Measurements from ENCODE around the gene TCP10L.
"Not testable (repeated sequence)": the region's sequence is repeated elsewhere in the genome, so short reads cannot be mapped to it uniquely, and the experiment has no call there.

TCP10L gene

DNA sequence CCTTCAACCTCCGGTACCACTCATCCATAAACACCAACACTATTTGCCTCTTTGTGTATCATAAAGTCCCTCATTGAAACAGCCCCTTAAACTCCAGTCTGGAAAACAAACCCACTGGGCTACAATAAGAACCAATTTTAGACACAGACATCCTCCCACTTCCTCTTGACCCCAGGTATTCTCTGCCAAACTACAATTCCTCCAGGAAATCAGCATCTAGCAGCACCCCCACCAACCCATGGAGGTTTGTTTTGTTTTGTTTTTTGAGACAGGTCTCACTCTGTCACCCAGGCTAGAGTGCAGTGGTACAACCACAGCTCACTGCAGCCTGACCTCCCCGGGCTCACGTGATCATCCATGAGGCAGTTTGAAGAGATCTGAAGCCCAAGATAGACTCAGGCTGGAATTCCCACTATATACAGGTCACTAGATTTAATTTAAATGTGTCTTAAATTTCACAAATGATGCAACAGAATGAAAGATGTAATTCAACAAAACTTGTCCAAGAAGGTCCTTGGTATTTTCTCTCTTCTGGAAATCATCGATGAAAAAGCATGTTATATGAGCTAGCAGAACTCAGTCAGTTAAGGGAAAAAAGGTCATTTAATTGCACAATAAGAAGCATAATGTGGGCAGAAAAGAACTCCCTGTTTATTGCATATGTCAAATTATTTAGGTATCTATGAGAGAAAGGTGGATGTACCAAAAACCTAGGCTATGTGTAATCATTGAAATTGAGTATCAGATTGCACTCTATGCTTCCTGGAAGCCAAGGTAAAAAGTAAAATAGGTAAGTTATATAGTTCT lies 30.3 kb downstream of the TCP10L start:
- no peak for DNase-seq (ENCODE audit: low read depth)

DNA sequence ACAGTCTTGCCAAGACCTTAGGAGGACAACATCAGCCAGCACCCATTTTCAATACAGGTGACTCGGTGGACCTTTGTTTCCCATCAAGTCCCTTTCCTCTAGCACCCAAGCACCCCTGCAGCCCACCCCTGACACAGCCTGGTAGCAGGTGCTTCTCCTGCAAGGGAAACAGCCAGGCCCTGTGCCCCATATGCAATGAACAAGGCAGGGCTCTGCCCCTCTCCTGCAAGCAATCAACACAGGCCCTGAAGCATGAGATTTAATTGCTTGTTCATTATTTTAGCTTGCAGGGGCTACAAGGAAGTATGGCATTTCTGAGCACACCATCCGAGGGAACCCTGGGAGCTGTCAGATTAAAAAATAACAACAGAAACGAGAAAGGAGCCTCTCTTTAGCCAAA lies 35.4 kb downstream of the TCP10L start:
- no peak for DNase-seq (ENCODE audit: low read depth)

DNA sequence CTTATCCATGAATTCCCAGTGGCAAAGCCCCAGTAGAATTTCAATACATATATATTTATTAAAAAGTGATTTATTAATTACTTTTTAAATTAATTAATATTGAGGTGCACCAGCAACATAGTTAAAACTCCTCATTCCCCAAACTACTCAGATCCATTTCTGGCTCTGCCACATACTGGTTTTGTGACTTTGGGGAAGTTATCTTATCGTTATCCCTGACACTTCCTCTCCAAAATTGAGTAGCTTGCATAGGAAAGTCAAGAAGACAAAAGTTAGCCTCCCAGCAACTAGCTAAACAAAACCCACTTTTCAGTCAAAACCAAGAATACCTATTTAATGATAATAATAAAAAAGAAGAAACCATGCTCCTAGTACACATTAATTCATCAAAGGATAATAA lies 35.9 kb downstream of the TCP10L start:
- no peak for DNase-seq (ENCODE audit: low read depth)

DNA sequence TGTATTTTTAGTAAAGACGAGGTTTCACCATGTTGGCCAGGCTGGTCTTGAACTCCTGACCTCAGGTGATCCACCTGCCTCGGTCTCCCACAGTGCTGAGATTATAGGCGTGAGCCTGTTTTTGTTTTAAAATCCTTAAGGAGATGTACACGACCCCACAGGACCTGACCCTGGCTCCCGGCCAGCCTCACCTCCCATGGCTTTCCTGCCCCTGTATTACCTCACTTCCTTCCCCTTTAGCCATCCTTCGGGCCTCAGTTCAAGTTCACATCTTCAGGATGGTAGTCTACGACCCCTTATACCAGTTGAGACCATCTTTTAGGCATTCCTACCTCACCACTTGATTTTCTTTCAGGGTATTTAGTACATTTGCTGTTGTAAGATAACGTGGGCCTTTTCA lies 36.3 kb downstream of the TCP10L start:
- no peak for DNase-seq (ENCODE audit: low read depth)

- DNase-seq (ENCODE audit: low read depth): no peak
These were observed 38.3 kb downstream of the TCP10L start for GRCh38 chr21:32547018-32547417.

GRCh38 chr21:32545948-32546441 lies 39.3 kb downstream of the TCP10L start:
- DNase-seq (ENCODE audit: low read depth): no peak

DNA sequence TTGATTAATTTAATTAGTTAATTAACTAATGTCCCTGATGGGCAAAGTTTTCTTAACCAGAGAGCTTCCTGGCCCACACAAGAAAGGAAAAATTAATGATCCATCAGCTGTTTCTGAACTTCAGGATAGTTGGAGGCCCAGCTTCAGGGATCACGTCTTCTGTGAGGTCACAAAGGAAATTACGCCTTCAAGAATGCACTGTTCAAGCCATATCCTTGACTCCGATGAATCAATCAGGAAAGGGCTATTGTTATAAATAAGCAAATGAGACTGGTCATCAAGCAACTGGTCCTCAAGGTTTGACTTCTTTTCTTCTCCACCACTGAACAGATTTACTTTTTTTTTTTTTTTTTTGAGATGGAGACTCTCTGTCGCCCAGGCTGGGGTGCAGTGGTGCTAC lies 40.6 kb downstream of the TCP10L start:
- DNase-seq (ENCODE audit: low read depth): no peak

GRCh38 chr21:32543975-32544374 lies 41.3 kb downstream of the TCP10L start:
- DNase-seq (ENCODE audit: low read depth): no peak

DNA sequence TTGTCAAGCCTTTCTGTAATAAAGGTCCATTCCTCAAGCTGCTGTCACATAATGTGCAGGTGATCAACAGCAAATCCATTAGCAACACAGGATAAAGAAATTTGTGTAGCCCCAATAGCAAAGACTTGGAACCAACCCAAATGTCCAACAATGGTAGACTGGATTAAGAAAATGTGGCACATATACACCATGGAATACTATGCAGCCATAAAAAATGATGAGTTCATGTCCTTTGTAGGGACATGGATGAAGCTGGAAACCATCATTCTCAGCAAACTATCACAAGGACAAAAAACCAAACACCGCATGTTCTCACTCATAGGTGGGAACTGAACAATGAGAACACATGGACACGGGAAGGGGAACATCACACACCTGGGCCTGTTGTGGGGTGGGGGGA lies 42.3 kb downstream of the TCP10L start:
- not testable (repeated sequence) for DNase-seq (ENCODE audit: low read depth)

DNA sequence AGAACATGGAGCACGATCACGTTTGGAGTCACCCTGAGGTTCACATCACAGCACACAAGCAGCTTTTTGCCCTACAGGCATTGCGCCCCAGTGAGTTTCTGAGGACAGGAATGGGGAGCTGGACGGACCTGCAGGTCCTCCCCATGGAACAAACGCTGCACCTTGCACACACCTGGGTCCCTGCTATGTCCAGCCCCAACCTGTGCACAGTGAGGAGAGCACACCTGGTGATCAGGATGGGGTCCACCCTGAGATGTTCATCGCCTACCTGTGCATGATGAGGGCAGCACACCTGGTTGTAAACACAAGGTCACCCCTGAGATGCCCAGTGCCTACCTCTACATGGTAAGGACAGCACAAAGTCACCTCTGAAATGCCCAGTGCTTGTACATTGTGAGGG lies 45.9 kb downstream of the TCP10L start:
- DNase-seq (ENCODE audit: low read depth): no peak

- no peak for DNase-seq (ENCODE audit: low read depth)
These were observed 47.1 kb downstream of the TCP10L start for GRCh38 chr21:32538147-32538792.

DNA sequence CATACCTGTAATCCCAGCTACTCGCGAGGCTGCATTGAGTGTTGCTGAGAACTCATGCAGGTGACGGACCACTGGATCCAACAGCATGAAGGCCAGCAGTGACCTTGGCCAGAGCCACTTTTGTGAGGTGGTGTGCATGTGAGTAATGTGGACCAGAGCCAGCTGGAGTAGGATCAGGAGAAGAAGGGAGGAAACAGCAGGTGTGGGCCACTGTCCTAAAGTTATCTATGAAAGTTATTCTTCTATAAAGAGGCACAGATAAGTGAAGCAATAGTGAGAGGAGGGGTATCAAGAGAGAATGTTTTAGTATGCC lies 47.8 kb downstream of the TCP10L start:
- DNase-seq (ENCODE audit: low read depth): no peak

GRCh38 chr21:32535612-32536011 lies 49.7 kb downstream of the TCP10L start:
- no peak for DNase-seq (ENCODE audit: low read depth)

DNA sequence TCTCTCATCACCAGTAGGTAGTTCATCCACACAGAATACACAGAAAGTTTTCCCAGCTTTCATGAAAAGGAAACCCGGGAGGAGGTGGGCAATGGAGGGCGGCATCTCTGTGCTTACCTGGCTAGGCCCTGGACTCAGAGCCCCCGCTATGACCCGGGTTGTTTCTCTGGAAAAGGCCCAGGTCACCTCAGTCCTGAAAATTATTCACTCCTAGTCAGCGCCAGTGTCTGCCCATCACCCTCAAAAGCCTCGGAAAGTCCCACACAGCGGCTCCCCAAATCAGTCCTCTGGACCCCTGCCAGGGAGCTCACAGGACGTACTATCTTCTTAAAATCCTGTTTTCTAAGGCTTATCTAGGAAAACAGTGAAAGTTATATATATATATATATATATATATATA lies 51.2 kb downstream of the TCP10L start:
- no peak for DNase-seq (ENCODE audit: low read depth)

DNA sequence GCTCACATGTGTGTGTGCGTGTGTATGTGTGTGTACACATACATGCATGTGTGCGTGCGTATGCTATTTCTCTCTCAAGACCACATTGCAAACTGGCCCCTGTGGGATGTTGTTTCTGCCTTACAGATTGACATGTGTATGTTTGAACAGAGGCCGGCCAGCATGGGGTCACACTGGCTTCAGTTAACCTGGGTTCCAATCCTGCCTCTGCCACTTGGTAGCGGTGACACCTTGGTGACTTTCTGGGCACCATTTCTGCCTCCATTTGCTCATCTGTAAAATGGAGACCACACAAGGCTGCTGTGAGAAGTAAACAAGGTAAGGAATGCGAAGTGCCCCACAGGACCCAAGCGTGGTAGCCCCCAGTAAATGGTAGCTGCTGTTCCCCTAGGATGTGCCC lies 51.7 kb downstream of the TCP10L start:
- no peak for DNase-seq (ENCODE audit: low read depth)

DNA sequence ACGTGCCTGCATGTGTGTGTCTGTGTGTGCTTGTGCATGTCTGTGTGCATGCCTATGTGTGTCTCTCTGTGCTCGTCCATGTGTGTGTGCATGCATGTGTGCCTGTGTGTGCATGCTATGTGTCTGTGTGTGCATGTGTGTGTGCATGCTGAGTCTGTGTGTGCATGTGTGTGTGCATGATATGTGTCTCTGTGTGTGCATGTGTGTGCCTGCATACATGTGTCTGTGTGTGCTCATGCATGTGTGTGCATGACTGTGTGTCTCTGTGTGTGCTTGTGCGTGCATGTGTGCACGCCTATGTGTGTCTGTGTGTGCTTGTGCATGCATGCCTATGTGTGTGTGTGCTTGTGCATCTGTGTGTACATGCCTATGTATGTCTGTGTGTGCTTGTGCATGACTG lies 52.3 kb downstream of the TCP10L start:
- no peak for DNase-seq (ENCODE audit: low read depth)

DNA sequence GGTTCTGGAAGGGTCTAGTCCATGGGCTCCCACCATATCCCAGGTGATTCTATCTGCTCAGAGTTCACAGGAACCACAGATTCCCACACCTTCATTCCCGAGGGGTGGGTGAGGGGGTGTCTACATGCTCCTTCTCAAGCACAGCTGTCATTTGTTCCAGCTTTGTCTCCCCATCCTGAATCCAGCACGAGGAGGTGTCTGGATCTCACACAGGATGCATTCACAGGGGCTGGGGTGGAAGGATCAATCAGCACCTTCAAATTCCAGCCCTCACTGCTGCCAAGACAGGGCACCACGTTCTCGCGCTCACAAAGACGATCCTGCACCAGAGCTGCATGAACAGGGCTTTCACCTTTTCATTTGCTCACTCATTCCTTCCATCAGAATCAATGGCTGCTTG lies 52.7 kb downstream of the TCP10L start:
- no peak for DNase-seq (ENCODE audit: low read depth)

- DNase-seq (ENCODE audit: low read depth): not testable (repeated sequence)
These were observed 53.8 kb downstream of the TCP10L start for GRCh38 chr21:32531561-32531960.

DNA sequence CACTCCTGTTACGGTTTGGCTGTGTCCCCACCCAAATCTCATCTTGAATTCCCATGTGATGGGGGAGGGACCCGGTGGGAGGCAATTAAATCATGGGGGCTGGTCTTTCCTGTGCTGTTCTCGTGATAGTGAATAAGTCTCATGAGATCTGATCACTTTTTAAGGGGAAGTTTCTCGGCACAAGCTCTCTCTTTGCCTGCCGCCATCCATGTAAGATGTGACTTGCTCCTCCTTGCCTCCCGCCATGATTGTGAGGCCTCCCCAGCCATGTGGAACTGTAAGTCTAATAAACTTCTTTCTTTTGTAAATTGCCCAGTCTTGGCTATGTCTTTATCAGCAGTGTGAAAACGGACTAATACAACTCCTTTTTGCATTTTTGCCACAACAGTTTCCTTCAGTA lies 54.5 kb downstream of the TCP10L start:
- not testable (repeated sequence) for DNase-seq (ENCODE audit: low read depth)

- DNase-seq (ENCODE audit: low read depth): no peak
These were observed 55.6 kb downstream of the TCP10L start for GRCh38 chr21:32529679-32530078.

- no peak for DNase-seq (ENCODE audit: low read depth)
These were observed 60.0 kb downstream of the TCP10L start for GRCh38 chr21:32525282-32525681.

DNA sequence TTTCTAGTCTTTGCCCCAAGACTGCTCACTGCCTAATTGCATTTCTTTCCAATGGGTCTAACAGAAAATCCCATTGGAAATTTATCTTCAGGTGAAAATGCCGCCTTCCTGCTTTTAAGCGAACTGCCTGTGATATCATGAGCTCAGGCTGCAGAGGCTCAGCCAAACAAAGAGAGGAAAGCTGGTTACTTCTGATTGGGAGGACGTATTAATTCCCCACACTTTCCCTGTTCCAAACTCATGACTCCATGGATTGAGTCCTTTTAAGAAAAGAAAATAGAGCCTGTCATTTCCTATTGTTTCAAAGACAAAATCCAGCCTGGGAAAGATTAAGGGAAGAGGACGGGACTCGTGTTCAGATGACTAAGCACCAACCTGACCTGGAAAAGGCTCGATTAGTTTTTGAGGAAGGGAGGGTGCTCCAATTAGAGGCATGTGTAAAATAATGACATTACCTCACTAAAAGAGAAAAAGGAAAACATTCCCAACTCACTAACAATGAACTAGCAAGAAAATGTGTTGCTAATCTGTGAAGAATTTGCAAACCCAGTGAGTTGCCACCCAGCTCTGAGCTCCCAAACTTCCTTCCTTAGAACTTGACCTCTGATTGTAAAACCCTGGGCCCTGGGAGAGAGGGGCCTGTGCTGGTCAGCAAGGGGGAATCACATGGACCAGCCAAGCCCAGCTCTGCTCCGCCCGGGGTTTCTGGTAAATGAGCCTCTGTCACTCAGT lies 61.2 kb downstream of the TCP10L start:
- no peak for DNase-seq (ENCODE audit: low read depth)
